AG04450 (cell line): ENCODE measurements around the gene DSG3. TPM values are rescaled to one million over a fixed set of nuclear protein-coding genes. Genes with fewer than 3 reads are reported as not detected.

ENCODE experiments used
- CTCF ChIA-PET: fragments of 300-600, 350-600 bp; formaldehyde crosslinking; extraction: SDS; loops from one replicate; lab custom pipeline; 2022; ENCODE audit warnings: antibody characterized with exemption, inconsistent platforms; lab: Charles Lee
- POLR2A ChIA-PET: fragments of 350-600 bp; formaldehyde crosslinking; extraction: SDS; loops from one replicate; lab custom pipeline; 2021; ENCODE audit warnings: antibody characterized with exemption, inconsistent platforms; lab: Yijun Ruan, JAX
- DNase-seq: peaks from one replicate; pipeline ENCODE4 v3.0.0-alpha.2; 2011; ENCODE audit warnings: low read depth, low spot score
- H3K27ac ChIP-seq: one replicate; pipeline ENCODE4 v1.5.1; 2012; ENCODE audit warnings: low read depth, low read length, control low read depth
- H3K27me3 ChIP-seq: one replicate; pipeline ENCODE4 v1.6.0; 2012; ENCODE audit warnings: low read length; ENCODE audit not compliant: control insufficient read depth, insufficient read depth
- H3K4me3 ChIP-seq: 2 replicates; pipeline ENCODE4 v1.5.1; 2011; ENCODE audit warnings: mild to moderate bottlenecking, low read depth, low read length, control low read depth
- H3K9me3 ChIP-seq: 2 replicates; pipeline ENCODE4 v1.5.1; 2012; ENCODE audit warnings: low read length; ENCODE audit not compliant: control insufficient read depth, insufficient read depth
- CTCF ChIP-seq: IDR thresholded peaks from 2 replicates; pipeline ENCODE4 v1.5.1; 2011; ENCODE audit warnings: low read depth, low read length, control low read depth, inconsistent platforms
- polyA plus RNA-seq: library from polyadenylated mRNA; depleted of rRNA; stranded (reverse); fragments of >200 nt; gene quantifications from 2 replicates; pipeline ENCODE4 v1.2.3, GENCODE V29; 2011

Gene DSG3
- polyA plus RNA-seq, 1 experiment: not detected

GRCh38 chr18:31445908-31446307 lies 1.6 kb upstream of the DSG3 start:
- no peaks in the 10 kb centered on the region for H3K27me3 ChIP-seq
- POLR2A ChIA-PET: no interaction called here
- H3K4me3 ChIP-seq: no peak overlapping the region
- DNase-seq: no peak
- CTCF ChIA-PET: no interaction called here
- peaks cover 6% of the 10 kb centered on the region for H3K9me3 ChIP-seq
- no peak overlapping the region for H3K27ac ChIP-seq
- no peak for TF ChIP-seq CTCF

GRCh38 chr18:31446854-31447253 lies 687 bp upstream of the DSG3 start:
- Histone ChIP-seq H3K9me3 (peaks cover 6% of the 10 kb centered on the region), H3K27me3 (no peaks in the 10 kb centered on the region), H3K4me3 (no peak overlapping the region), H3K27ac (no peak overlapping the region)
- DNase-seq: no peak
- TF ChIP-seq CTCF: no peak
- ChIA-PET POLR2A (no interaction called here), CTCF (no interaction called here)

- ChIA-PET POLR2A (no interaction called here), CTCF (no interaction called here)
- Histone ChIP-seq H3K27me3 (no peaks in the 10 kb centered on the region), H3K27ac (no peak overlapping the region), H3K9me3 (peaks cover 12% of the 10 kb centered on the region), H3K4me3 (no peak overlapping the region)
- no peak for TF ChIP-seq CTCF
- DNase-seq: no peak
These were observed 2.9 kb downstream of the DSG3 start for GRCh38 chr18:31450409-31450808.

- DNase-seq: no peak
- Histone ChIP-seq H3K27me3 (no peaks in the 10 kb centered on the region), H3K4me3 (no peak overlapping the region), H3K27ac (no peak overlapping the region), H3K9me3 (peaks cover 8% of the 10 kb centered on the region)
- no peak for TF ChIP-seq CTCF
- ChIA-PET POLR2A (no interaction called here), CTCF (no interaction called here)
These were observed 4.1 kb downstream of the DSG3 start for GRCh38 chr18:31451625-31452024.

GRCh38 chr18:31454066-31454708 lies 6.6 kb downstream of the DSG3 start:
- H3K27ac ChIP-seq: no peak overlapping the region
- no peak for DNase-seq
- no peaks in the 10 kb centered on the region for H3K27me3 ChIP-seq
- POLR2A ChIA-PET: no interaction called here
- peaks cover 9% of the 10 kb centered on the region; the same call in 1 of the 2 replicates for H3K9me3 ChIP-seq
- no peak overlapping the region for H3K4me3 ChIP-seq
- no peak for TF ChIP-seq CTCF
- CTCF ChIA-PET: no interaction called here
